NCI-H2171 treated with DMSO at 0.1 percent for 48 hours (cell line): ENCODE results near the gene GGCX.
"Not testable (repeated sequence)": the region's sequence is repeated elsewhere in the genome, so short reads cannot be mapped to it uniquely, and the experiment has no call there.

Experiments
- DNase-seq: peaks from one replicate; lab custom pipeline; 2025; lab: John Stamatoyannopoulos, UW

The GGCX gene

GRCh38 chr2:85594715-85595300 is 33.5 kb upstream of the GGCX start:
- DNase-seq, result no peak

- no peak for DNase-seq
These were observed 31.7 kb upstream of the GGCX start for GRCh38 chr2:85593023-85593422.

GRCh38 chr2:85592299-85592698 is 31.0 kb upstream of the GGCX start:
- not testable (repeated sequence) for DNase-seq

GRCh38 chr2:85591563-85591962 is 30.3 kb upstream of the GGCX start:
- DNase-seq, result no peak

- no peak for DNase-seq
These were observed 29.7 kb upstream of the GGCX start for GRCh38 chr2:85590950-85591349.

GRCh38 chr2:85589982-85590791 is 28.9 kb upstream of the GGCX start:
- DNase-seq, result no peak

- DNase-seq, result no peak
These were observed 27.9 kb upstream of the GGCX start for GRCh38 chr2:85589181-85589580.

GRCh38 chr2:85588645-85589044 is 27.4 kb upstream of the GGCX start:
- no peak for DNase-seq

GRCh38 chr2:85588236-85588635 is 26.9 kb upstream of the GGCX start:
- no peak for DNase-seq

GRCh38 chr2:85585781-85586105 is 24.4 kb upstream of the GGCX start:
- DNase-seq, result no peak

GRCh38 chr2:85584857-85585780 is 23.8 kb upstream of the GGCX start:
- peak; percentile 22 for DNase-seq

- no peak for DNase-seq
These were observed 23.1 kb upstream of the GGCX start, which contains the start of gene VAMP5 for GRCh38 chr2:85584354-85584856. VAMP5 (plus strand) TSS chr2:85584431; CDS start chr2:85584491, 60 bp downstream.

GRCh38 chr2:85583667-85584353 is 22.5 kb upstream of the GGCX start:
- DNase-seq, result no peak

GRCh38 chr2:85582492-85582891 is 21.2 kb upstream of the GGCX start:
- no peak for DNase-seq

- DNase-seq, result no peak
These were observed 18.9 kb upstream of the GGCX start for GRCh38 chr2:85580206-85580605.

- DNase-seq, result no peak
These were observed 18.1 kb upstream of the GGCX start for GRCh38 chr2:85579266-85579935.

GRCh38 chr2:85578243-85579180 is 17.2 kb upstream of the GGCX start:
- DNase-seq, result no peak

- no peak for DNase-seq
These were observed 16.3 kb upstream of the GGCX start, which contains the start of gene VAMP8 for GRCh38 chr2:85577386-85578242. VAMP8 (plus strand) TSS chr2:85577586; CDS start chr2:85577647, 61 bp downstream.

- no peak for DNase-seq
These were observed 15.7 kb upstream of the GGCX start for GRCh38 chr2:85577063-85577385.
